Upper lobe of left lung (tissue), 6 donors: Measurements from ENCODE around the gene RIMBP2. TPM values are rescaled to one million over a fixed set of nuclear protein-coding genes. Genes with fewer than 3 reads are reported as not detected.

ENCODE experiments used
- ATAC-seq, 2 donors: fragments of 200-7000 bp; cut with Tn5 transposase; one replicate each; pipeline ENCODE4 v1.9.1; 2022; ENCODE audit warnings: mild to moderate bottlenecking in 2 of 2, moderate library complexity in 2 of 2; ENCODE audit not compliant: low FRiP score in 2 of 2
- DNase-seq, 2 donors: peaks; one replicate each; pipeline ENCODE4 v3.0.0-alpha.2; 2019 to 2020
- H3K27ac ChIP-seq, 4 donors: fragments of 200-600 bp; sonication (generic); one replicate each; pipeline ENCODE4 v1.5.1; 2016 to 2019
- H3K27me3 ChIP-seq, 4 donors: fragments of 200-600 bp; sonication (generic); one replicate each; pipeline ENCODE4 v1.5.1; 2017 to 2019
- H3K36me3 ChIP-seq, 4 donors: fragments of 200-600 bp; sonication (generic); one replicate each; pipeline ENCODE4 v1.5.1; 2016 to 2019
- H3K4me1 ChIP-seq, 4 donors: fragments of 200-600 bp; sonication (generic); one replicate each; pipeline ENCODE4 v1.5.1; 2018 to 2019
- H3K4me3 ChIP-seq, 4 donors: fragments of 200-600 bp; sonication (generic); one replicate each; pipeline ENCODE4 v1.5.1; 2017 to 2019; ENCODE audit warnings: mild to moderate bottlenecking in 2 of 4, moderate library complexity in 1 of 4
- H3K9me3 ChIP-seq, 4 donors: fragments of 200-600 bp; sonication (generic); one replicate each; pipeline ENCODE4 v1.5.1; 2018 to 2019
- EP300 ChIP-seq, 4 donors: sonication (generic); formaldehyde crosslinking; IDR thresholded peaks; one replicate each; pipeline ENCODE4 v1.5.1; 2017; ENCODE audit warnings: antibody characterized with exemption in 4 of 4, control low read depth in 2 of 4
- POLR2A ChIP-seq, 4 donors: fragments of 450-650 bp; IDR thresholded peaks; one replicate each; pipeline ENCODE4 v1.5.1; 2016 to 2017; ENCODE audit warnings: antibody characterized with exemption in 4 of 4, mild to moderate bottlenecking in 2 of 4
- POLR2AphosphoS5 ChIP-seq, 2 donors: sonication (generic); formaldehyde crosslinking; IDR thresholded peaks; one replicate each; pipeline ENCODE4 v1.5.1; 2017; ENCODE audit warnings: antibody characterized with exemption in 2 of 2
- WGBS, 2 donors: methylation state at CpG; one replicate each; pipeline ENCODE4 v1.1.5; 2017 to 2018; 5-methylcytosine and 5-hydroxymethylcytosine counted together
- total RNA-seq, 6 donors: library from RNA; depleted of rRNA in 4 of 6; stranded (reverse); fragments of >200 nt in 4 of 6; gene quantifications; one replicate each; pipeline versions ENCODE4 v1.1.0 to v1.2.1, GENCODE V29; 2016 to 2021
- TF ChIP-seq, protein P1 (sequence below), 6 experiments: fragments of 450-650 bp in 4 of 6; fragments of 200-600 bp in 2 of 6; sonication (generic) in 2 of 6; IDR thresholded peaks; one replicate each; pipeline ENCODE4 v1.5.1; 2016 to 2019; ENCODE audit warnings: antibody characterized with exemption in 6 of 6
- donor health status: DM: no; HTN: no; CAD: no; lungs with moderate emphysema.
- donor health status: DM: no; HTN: yes; CAD: no; lungs with severe emphysema.

Gene RIMBP2
- total RNA-seq, 6 donors from 2014 or later: 0.23 to 3.9 (median 0.44) TPM; not detected in 1

- ATAC-seq: no peak
- WGBS, 2 donors: 77% methylated on average over 8 of the region's 8 CpGs
- TF ChIP-seq EP300 (IDR thresholded peaks at IDR 0.05) (no peak), POLR2A (IDR thresholded peaks at IDR 0.05) (no peak)
Observed at GRCh38 chr12:130603396-130603965, 112.6 kb downstream of the RIMBP2 start.

DNA sequence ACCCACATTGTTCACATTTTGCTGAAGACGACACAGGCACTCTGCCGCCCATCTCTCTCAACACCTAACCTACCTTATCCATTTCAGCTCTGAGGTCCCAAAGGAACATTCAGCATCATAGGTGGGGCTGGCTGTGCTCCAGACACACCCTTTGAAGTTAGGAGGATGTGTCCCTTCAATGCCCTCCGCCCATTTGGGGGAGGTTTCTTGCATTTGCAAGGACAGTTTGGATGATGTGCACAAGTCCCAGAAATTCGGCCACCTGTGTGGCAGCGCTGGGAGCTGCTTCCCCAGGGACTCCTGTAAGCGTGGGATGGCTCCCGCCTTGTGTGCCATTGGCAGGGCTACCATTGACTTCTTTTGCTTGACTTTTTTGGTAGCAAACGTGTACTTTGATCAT is 113.8 kb downstream of the RIMBP2 start:
- no peak for TF ChIP-seq EP300 (IDR thresholded peaks at IDR 0.05)
- TF ChIP-seq POLR2A (IDR thresholded peaks at IDR 0.05): no peak
- TF ChIP-seq POLR2AphosphoS5 (IDR thresholded peaks at IDR 0.05): no peak
- TF ChIP-seq, protein P1, sequence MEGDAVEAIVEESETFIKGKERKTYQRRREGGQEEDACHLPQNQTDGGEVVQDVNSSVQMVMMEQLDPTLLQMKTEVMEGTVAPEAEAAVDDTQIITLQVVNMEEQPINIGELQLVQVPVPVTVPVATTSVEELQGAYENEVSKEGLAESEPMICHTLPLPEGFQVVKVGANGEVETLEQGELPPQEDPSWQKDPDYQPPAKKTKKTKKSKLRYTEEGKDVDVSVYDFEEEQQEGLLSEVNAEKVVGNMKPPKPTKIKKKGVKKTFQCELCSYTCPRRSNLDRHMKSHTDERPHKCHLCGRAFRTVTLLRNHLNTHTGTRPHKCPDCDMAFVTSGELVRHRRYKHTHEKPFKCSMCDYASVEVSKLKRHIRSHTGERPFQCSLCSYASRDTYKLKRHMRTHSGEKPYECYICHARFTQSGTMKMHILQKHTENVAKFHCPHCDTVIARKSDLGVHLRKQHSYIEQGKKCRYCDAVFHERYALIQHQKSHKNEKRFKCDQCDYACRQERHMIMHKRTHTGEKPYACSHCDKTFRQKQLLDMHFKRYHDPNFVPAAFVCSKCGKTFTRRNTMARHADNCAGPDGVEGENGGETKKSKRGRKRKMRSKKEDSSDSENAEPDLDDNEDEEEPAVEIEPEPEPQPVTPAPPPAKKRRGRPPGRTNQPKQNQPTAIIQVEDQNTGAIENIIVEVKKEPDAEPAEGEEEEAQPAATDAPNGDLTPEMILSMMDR (IDR thresholded peaks at IDR 0.05): no peak
- Histone ChIP-seq H3K27me3 (no peaks in the 10 kb centered on the region), H3K36me3 (no peaks in the 10 kb centered on the region), H3K4me3 (no peak overlapping the region), H3K4me1 (no peaks in the 10 kb centered on the region), H3K27ac (no peak overlapping the region), H3K9me3 (no peaks in the 10 kb centered on the region)
- 89 to 94% methylated on average over 8 of the region's 8 CpGs for WGBS, 2 donors
- ATAC-seq: no peak
- no peak for DNase-seq

More at GRCh38 chr12:130603396-130603965, 112.6 kb downstream of the RIMBP2 start:
- Histone ChIP-seq H3K27me3 (no peaks in the 10 kb centered on the region), H3K4me3 (no peak overlapping the region), H3K36me3 (no peaks in the 10 kb centered on the region), H3K9me3 (no peaks in the 10 kb centered on the region), H3K4me1 (no peaks in the 10 kb centered on the region), H3K27ac (no peak overlapping the region)
- DNase-seq: no peak

- H3K4me1 ChIP-seq: no peaks in the 10 kb centered on the region
- DNase-seq (no peak), ATAC-seq (no peak)
- no peak overlapping the region for H3K27ac ChIP-seq
- no peak overlapping the region for H3K4me3 ChIP-seq
- TF ChIP-seq POLR2AphosphoS5 (IDR thresholded peaks at IDR 0.05) (no peak), POLR2A (IDR thresholded peaks at IDR 0.05) (no peak), EP300 (IDR thresholded peaks at IDR 0.05) (no peak)
- TF ChIP-seq, protein P1 (IDR thresholded peaks at IDR 0.05): no peak
- 44 to 68% methylated on average over 1 of the region's 1 CpG for WGBS, 2 donors
- H3K36me3 ChIP-seq: no peaks in the 10 kb centered on the region
- H3K9me3 ChIP-seq: no peaks in the 10 kb centered on the region
- no peaks in the 10 kb centered on the region for H3K27me3 ChIP-seq
Observed at GRCh38 chr12:130601327-130601726, 114.8 kb downstream of the RIMBP2 start.

DNA sequence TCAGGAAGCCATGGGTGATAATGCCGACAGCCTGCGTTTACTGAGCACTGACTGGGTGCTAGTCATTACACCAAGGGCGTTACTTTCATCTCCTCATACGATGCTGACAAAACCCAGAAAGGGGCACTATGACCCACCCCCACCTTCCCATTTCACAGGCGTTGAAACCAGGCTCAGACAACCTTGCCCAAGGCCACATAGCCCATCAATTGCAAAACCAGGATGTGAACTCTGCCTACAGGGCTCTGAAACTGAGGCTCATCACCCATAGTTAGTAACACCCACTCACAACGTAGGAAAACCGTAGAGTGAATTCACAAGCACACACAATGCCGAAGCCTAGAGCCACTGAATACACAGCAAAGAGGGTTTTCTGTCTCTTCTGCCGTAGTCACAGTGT is 119.9 kb downstream of the RIMBP2 start:
- no peaks in the 10 kb centered on the region for H3K9me3 ChIP-seq
- H3K4me3 ChIP-seq: no peak overlapping the region
- no peak for DNase-seq
- H3K36me3 ChIP-seq: no peaks in the 10 kb centered on the region
- H3K4me1 ChIP-seq: no peaks in the 10 kb centered on the region
- TF ChIP-seq POLR2AphosphoS5 (IDR thresholded peaks at IDR 0.05) (no peak), EP300 (IDR thresholded peaks at IDR 0.05) (no peak), POLR2A (IDR thresholded peaks at IDR 0.05) (no peak)
- TF ChIP-seq, protein P1 (IDR thresholded peaks at IDR 0.05): no peak
- H3K27me3 ChIP-seq: no peaks in the 10 kb centered on the region
- no peak overlapping the region for H3K27ac ChIP-seq
- 80 to 83% methylated on average over 8 to 9 of the region's 9 CpGs for WGBS, 2 donors
- ATAC-seq: no peak

GRCh38 chr12:130595566-130595965 is 120.5 kb downstream of the RIMBP2 start:
- WGBS, 2 donors: 72 to 77% methylated on average over 9 of the region's 9 CpGs
- no peak for DNase-seq
- no peak for ATAC-seq
- H3K4me3 ChIP-seq: no peak overlapping the region
- no peaks in the 10 kb centered on the region for H3K4me1 ChIP-seq
- no peak overlapping the region for H3K27ac ChIP-seq
- no peaks in the 10 kb centered on the region for H3K36me3 ChIP-seq
- TF ChIP-seq EP300 (IDR thresholded peaks at IDR 0.05): no peak
- TF ChIP-seq, protein P1 (IDR thresholded peaks at IDR 0.05): no peak
- H3K9me3 ChIP-seq: no peaks in the 10 kb centered on the region
- H3K27me3 ChIP-seq: no peaks in the 10 kb centered on the region
